ENCODE results near the gene CYP3A4. TPM values are rescaled to one million over a fixed set of nuclear protein-coding genes. Genes with fewer than 3 reads are reported as not detected.

The CYP3A4 gene
- total RNA-seq, 1 donor, result not detected

- H3K4me3 ChIP-seq (ENCODE audit: low read depth, low read length), result no peak overlapping the region
- TF ChIP-seq CTCF (IDR thresholded peaks at IDR 0.05; ENCODE audit: insufficient read depth, low read length), result no peak
- no peak for DNase-seq (ENCODE audit: low read depth)
Observed at GRCh38 chr7:99825873-99826272, 41.9 kb upstream of the CYP3A4 start.

GRCh38 chr7:99825452-99825851 lies 41.5 kb upstream of the CYP3A4 start:
- no peak for DNase-seq (ENCODE audit: low read depth)
- no peak for TF ChIP-seq CTCF (IDR thresholded peaks at IDR 0.05; ENCODE audit: insufficient read depth, low read length)
- no peak overlapping the region for H3K4me3 ChIP-seq (ENCODE audit: low read depth, low read length)

GRCh38 chr7:99824091-99824490 lies 40.1 kb upstream of the CYP3A4 start:
- H3K4me3 ChIP-seq (ENCODE audit: low read depth, low read length), result no peak overlapping the region
- no peak for DNase-seq (ENCODE audit: low read depth)
- no peak for TF ChIP-seq CTCF (IDR thresholded peaks at IDR 0.05; ENCODE audit: insufficient read depth, low read length)

- TF ChIP-seq CTCF (IDR thresholded peaks at IDR 0.05; ENCODE audit: insufficient read depth, low read length), result no peak
- no peak for DNase-seq (ENCODE audit: low read depth)
- no peak overlapping the region for H3K4me3 ChIP-seq (ENCODE audit: low read depth, low read length)
Observed at GRCh38 chr7:99822731-99823718, 39.0 kb upstream of the CYP3A4 start.

GRCh38 chr7:99820408-99821027 lies 36.5 kb upstream of the CYP3A4 start:
- no peak for DNase-seq (ENCODE audit: low read depth)
- no peak overlapping the region for H3K4me3 ChIP-seq (ENCODE audit: low read depth, low read length)
- TF ChIP-seq CTCF (IDR thresholded peaks at IDR 0.05; ENCODE audit: insufficient read depth, low read length), result no peak

GRCh38 chr7:99808766-99809165 lies 24.8 kb upstream of the CYP3A4 start:
- no peak for DNase-seq (ENCODE audit: low read depth)
- TF ChIP-seq CTCF (IDR thresholded peaks at IDR 0.05; ENCODE audit: insufficient read depth, low read length), result no peak
- H3K4me3 ChIP-seq (ENCODE audit: low read depth, low read length), result no peak overlapping the region

Measured in fibroblast of the aortic adventitia (primary cell).